Activated T-cell treated with anti-CD3 and anti-CD28 coated beads, Interleukin-2, amount 50 U/mL, for 24 hours (primary cell): Measurements from ENCODE around the gene ROCK1.
"Not testable (repeated sequence)": the region's sequence is repeated elsewhere in the genome, so short reads cannot be mapped to it uniquely, and the experiment has no call there.

Source experiments
- DNase-seq: peaks from one replicate; pipeline ENCODE4 v3.0.0-alpha.2; 2020
- H3K27ac Mint-ChIP-seq: 2 replicates; pipeline ENCODE4 v1.8.0; 2020; ENCODE audit warnings: mild to moderate bottlenecking, mixed read lengths
- H3K27me3 Mint-ChIP-seq: 2 replicates; pipeline ENCODE4 v1.8.0; 2020; ENCODE audit warnings: mixed read lengths
- H3K36me3 Mint-ChIP-seq: 2 replicates; pipeline ENCODE4 v1.8.0; 2020; ENCODE audit warnings: low read depth, mixed read lengths
- H3K4me1 Mint-ChIP-seq: 2 replicates; pipeline ENCODE4 v1.8.0; 2020; ENCODE audit warnings: low read depth, mixed read lengths
- H3K4me3 Mint-ChIP-seq: 2 replicates; pipeline ENCODE4 v1.8.0; 2020; ENCODE audit warnings: mild to moderate bottlenecking, moderate library complexity, mixed read lengths
- H3K9me3 Mint-ChIP-seq: 2 replicates; pipeline ENCODE4 v1.8.0; 2020; ENCODE audit warnings: mixed read lengths

Gene ROCK1

DNA sequence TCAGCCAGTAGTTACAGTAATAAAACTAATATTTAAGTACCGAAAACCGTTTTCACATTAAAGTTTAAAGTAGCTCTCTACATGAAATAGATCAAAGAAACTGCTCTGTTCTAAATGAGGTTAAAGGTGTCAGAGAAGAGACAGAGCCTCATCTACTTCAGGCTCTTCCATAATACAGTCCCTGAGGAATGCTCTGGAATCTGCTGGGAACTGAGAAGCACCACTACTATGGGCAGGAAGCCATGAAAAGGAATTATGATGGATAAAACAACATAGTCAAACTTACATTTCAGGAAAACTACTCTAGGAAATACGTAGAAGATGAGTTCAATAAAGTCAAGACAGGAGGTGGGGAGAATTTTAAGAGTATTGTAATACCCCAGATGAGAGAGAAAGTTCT lies 60.0 kb downstream of the ROCK1 start:
- H3K4me1 Mint-ChIP-seq = peaks cover 47% of the 10 kb centered on the region
- H3K36me3 Mint-ChIP-seq = peaks cover 23% of the 10 kb centered on the region
- no peaks in the 10 kb centered on the region for H3K27me3 Mint-ChIP-seq
- no peak for DNase-seq
- no peak overlapping the region for H3K4me3 Mint-ChIP-seq
- H3K27ac Mint-ChIP-seq = no peak overlapping the region
- H3K9me3 Mint-ChIP-seq = no peaks in the 10 kb centered on the region

DNA sequence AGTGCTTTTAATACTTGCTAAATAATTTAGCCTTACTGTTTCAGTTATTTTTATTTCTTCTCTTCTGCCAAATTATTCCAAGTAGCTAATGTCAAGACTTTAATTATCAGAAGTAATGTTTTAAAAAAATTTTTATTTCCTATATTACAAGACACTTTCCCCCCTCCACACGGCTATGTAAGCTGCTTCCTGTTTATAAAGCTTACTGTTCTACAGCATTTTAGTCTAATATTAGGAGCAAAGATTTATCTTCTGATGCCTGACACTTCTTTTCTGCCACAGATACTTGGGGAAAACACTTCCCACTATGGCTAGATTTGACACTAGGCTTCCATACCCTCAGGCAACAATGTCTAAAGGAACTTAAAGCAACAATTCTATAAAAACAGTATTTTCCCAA lies 62.3 kb downstream of the ROCK1 start:
- peak overlapping the region; percentile 59 for H3K27ac Mint-ChIP-seq
- no peak overlapping the region for H3K4me3 Mint-ChIP-seq
- H3K4me1 Mint-ChIP-seq = peaks cover 56% of the 10 kb centered on the region
- no peaks in the 10 kb centered on the region for H3K9me3 Mint-ChIP-seq
- no peak for DNase-seq
- peaks cover 42% of the 10 kb centered on the region for H3K36me3 Mint-ChIP-seq
- no peaks in the 10 kb centered on the region for H3K27me3 Mint-ChIP-seq

DNA sequence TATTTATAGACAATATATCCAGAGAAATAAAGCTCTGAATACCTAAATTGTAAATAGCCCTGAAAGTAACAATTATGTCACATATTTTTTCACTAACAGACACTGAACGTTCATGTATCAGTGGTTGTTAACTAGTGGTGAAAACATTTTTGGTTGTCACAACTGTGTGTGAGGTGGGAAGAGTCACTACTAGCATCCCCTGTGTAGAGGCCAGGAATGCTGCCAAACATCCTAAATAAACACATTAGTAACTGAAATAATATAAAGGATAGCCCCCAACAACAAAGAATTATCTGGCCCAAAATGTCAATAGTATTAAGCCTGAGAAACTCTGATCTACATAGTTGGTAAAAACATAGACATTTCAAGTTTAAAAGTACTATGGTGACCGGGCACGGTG lies 64.5 kb downstream of the ROCK1 start:
- H3K27ac Mint-ChIP-seq = no peak overlapping the region
- peaks cover 55% of the 10 kb centered on the region for H3K36me3 Mint-ChIP-seq
- H3K27me3 Mint-ChIP-seq = no peaks in the 10 kb centered on the region
- H3K4me1 Mint-ChIP-seq = peaks cover 50% of the 10 kb centered on the region
- DNase-seq = no peak
- no peak overlapping the region for H3K4me3 Mint-ChIP-seq
- no peaks in the 10 kb centered on the region for H3K9me3 Mint-ChIP-seq

DNA sequence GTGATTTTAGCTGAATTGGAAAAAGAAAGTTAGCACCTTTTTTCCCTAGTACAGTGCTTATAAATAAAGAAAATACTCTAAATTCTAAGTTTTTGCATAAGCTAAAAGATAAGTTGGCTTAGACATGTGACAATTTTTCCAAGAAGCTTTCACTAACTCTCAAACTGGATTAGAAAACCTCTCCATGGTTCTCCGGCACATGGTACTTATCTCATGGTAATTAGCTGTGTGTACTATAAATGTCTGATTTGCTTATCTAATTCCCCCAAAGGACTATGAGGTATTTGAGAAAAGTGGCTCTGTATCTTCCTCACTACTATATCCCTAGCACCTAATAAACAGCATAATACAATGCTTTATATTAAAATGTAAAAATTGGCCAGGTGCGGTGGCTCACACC lies 71.1 kb downstream of the ROCK1 start:
- Mint-ChIP-seq H3K4me3 (no peak overlapping the region), H3K27ac (no peak overlapping the region), H3K36me3 (peaks cover 72% of the 10 kb centered on the region), H3K9me3 (no peaks in the 10 kb centered on the region), H3K4me1 (peaks cover 10% of the 10 kb centered on the region), H3K27me3 (no peaks in the 10 kb centered on the region)
- DNase-seq = no peak

DNA sequence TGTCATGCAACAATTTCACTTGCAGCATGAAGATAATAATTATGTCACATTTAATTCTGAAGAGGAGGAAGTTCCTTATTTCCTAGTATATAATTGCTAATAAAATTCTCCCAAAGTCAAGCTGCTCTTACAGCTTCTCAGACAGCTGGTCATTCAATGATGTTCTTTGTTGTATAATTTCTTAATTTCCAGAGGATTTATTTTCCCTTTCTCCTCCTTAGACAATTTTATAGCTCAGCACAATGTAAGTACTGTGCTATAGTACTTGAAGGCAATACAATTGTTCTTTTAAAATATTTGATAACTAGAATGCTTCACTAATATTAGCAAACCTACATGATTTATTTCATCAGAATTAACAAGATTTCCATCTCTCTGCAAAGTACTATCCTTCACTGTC lies 73.4 kb downstream of the ROCK1 start:
- Mint-ChIP-seq H3K27ac (no peak overlapping the region), H3K9me3 (peaks cover 2% of the 10 kb centered on the region), H3K4me3 (no peak overlapping the region), H3K36me3 (peaks cover 72% of the 10 kb centered on the region), H3K27me3 (no peaks in the 10 kb centered on the region), H3K4me1 (peaks cover 2% of the 10 kb centered on the region)
- no peak for DNase-seq

DNA sequence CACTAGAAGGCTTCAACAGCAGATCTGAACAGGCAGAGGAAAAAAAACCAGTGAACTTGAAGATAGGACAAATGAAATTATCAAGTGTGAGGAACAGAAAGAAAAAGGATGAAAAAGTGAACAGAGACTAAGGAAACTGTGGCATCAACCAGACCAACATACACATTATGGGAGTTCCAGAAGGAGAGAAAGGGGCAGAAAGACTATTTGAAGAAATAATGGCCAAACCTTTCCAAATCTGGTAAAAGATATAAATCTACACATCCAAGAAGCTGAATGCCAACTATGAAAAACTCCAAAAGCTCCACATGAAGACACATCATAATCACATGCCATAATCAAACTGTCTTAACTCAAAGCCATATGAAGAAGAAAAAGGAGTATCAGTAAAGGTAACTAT lies 79.8 kb downstream of the ROCK1 start:
- H3K36me3 Mint-ChIP-seq = peaks cover 71% of the 10 kb centered on the region
- H3K27ac Mint-ChIP-seq = no peak overlapping the region
- H3K9me3 Mint-ChIP-seq = peaks cover 12% of the 10 kb centered on the region
- no peak overlapping the region for H3K4me3 Mint-ChIP-seq
- H3K27me3 Mint-ChIP-seq = no peaks in the 10 kb centered on the region
- H3K4me1 Mint-ChIP-seq = peaks cover 6% of the 10 kb centered on the region
- no peak for DNase-seq

DNA sequence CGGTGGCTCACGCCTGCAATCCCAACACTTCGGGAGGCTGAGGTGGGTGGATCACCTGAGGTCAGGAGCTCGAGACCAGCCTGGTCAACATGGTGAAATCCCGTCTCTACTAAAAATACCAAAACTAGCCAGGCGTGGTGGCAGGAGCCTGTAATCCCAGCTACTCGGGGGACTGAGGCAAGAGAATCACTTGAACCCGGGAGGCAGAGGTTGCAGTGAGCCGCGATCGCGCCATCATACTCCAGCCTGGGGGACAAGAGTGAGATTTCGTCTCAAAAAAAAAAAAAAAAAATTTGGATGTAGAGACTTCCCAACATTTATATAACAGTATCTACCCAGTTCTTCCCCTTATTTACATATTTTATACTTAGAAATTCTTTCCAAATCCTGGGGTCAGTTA lies 93.4 kb downstream of the ROCK1 start:
- H3K27me3 Mint-ChIP-seq, H3K4me3 Mint-ChIP-seq, H3K9me3 Mint-ChIP-seq, H3K4me1 Mint-ChIP-seq, DNase-seq, H3K27ac Mint-ChIP-seq: not testable (repeated sequence)
- peaks cover 83% of the 10 kb centered on the region for H3K36me3 Mint-ChIP-seq

DNA sequence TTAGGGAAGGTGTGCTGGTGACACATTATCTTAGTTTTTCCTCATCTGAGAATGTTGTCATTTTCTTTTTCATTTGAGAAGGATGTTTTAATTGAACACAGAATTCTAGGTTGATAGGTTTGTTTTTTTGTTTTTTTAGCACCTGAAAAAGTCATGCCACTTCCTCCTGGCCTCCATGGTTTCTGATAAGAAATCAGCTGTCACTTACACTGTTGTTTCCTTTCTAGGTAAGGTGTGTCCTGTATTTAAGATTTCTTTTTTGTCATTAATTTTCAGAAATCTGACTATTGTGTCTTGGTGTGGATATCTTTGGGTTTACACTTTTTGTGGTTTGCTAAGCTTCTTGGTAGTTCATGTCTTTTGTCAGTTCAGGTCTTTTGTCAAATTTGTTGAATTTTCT lies 99.3 kb downstream of the ROCK1 start:
- Mint-ChIP-seq H3K27ac (no peak overlapping the region), H3K27me3 (no peaks in the 10 kb centered on the region), H3K4me1 (peaks cover 2% of the 10 kb centered on the region), H3K36me3 (peaks cover 89% of the 10 kb centered on the region), H3K9me3 (peaks cover 11% of the 10 kb centered on the region), H3K4me3 (no peak overlapping the region)
- DNase-seq = no peak

DNA sequence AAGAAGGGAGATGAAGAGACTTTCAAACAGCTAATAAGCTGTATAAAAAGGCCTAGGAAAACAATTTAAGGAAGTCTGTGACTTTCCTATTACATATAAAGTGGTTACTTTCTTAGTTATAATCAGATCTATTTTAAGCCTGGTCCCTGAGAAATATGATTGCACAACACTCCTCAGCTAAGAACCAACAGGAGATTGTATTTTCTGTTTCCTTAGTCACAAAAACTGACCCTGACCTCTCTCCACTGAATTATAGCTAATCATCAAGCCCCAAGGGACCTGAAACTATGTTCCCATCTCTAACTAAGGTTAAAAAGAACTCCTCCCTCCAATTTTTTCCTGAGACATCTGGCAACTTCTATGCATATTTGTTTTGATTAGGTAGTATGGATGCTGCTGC lies 106.9 kb downstream of the ROCK1 start:
- no peaks in the 10 kb centered on the region for H3K9me3 Mint-ChIP-seq
- H3K4me3 Mint-ChIP-seq = no peak overlapping the region
- peaks cover 17% of the 10 kb centered on the region for H3K4me1 Mint-ChIP-seq
- H3K36me3 Mint-ChIP-seq = peaks cover 88% of the 10 kb centered on the region
- no peak for DNase-seq
- peak overlapping the region; percentile 29 for H3K27ac Mint-ChIP-seq
- H3K27me3 Mint-ChIP-seq = no peaks in the 10 kb centered on the region

DNA sequence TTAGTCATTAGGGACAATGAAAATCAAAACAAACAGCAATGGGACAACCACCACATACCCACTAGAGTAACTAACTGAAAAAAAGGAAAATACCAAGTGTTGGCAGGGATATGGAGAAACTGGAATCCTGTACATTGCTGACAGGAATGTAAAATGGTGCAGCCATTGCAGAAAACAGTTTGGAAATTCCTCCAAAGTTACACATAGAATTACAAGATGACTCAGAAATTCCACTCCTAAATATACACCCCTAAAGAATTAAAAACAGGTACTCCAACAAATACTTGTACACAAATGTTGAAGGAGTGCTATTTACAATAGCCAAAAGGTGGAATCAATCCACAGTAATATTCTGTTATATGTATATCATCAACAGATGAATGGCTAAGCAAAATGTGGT lies 110.9 kb downstream of the ROCK1 start:
- Mint-ChIP-seq H3K9me3 (no peaks in the 10 kb centered on the region), H3K4me3 (no peak overlapping the region), H3K36me3 (peaks cover 91% of the 10 kb centered on the region), H3K4me1 (peaks cover 36% of the 10 kb centered on the region), H3K27me3 (no peaks in the 10 kb centered on the region), H3K27ac (peak overlapping the region; percentile 44)
- no peak for DNase-seq

DNA sequence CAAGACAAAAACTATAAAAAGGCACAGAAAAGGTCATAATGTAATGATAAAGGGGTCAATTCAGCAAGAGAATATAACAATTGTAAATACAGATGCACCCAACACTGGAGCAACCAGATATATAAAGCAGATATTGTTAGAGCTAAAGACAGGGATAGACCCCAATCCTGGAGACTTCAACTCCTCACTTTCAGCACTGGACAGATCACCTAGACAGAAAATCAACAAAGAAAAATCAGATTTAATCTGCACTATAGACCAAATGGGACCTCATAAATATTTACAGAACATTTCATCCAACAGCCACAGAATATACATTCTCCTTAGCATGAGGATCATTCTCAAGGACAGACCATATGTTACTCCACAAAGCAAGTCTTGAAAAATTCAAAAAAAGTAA lies 114.2 kb downstream of the ROCK1 start:
- H3K27ac Mint-ChIP-seq = no peak overlapping the region
- peaks cover 34% of the 10 kb centered on the region for H3K4me1 Mint-ChIP-seq
- H3K36me3 Mint-ChIP-seq = peaks cover 81% of the 10 kb centered on the region
- DNase-seq = no peak
- H3K4me3 Mint-ChIP-seq = no peak overlapping the region
- no peaks in the 10 kb centered on the region for H3K27me3 Mint-ChIP-seq
- H3K9me3 Mint-ChIP-seq = no peaks in the 10 kb centered on the region

DNA sequence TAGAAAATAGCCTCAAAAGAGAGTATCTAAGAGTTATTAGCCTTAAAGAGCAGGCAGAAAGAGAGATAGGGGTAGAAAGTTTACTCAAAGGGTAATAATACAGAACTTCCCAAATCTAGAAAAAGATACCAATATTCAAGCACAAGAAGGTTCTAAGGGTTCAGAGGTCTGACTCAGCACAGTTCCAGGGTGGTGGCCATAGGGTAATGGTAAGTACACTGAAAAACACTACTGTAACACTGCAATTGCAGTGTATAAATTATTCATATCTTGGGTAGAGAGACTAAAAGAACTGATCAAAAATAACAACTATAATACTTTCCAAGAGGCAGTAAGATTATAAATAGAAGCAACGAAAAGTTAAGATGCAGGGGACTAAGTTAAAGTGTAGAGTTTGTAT lies 115.2 kb downstream of the ROCK1 start:
- no peaks in the 10 kb centered on the region for H3K9me3 Mint-ChIP-seq
- no peak overlapping the region for H3K4me3 Mint-ChIP-seq
- H3K27me3 Mint-ChIP-seq = no peaks in the 10 kb centered on the region
- peaks cover 79% of the 10 kb centered on the region for H3K36me3 Mint-ChIP-seq
- peaks cover 32% of the 10 kb centered on the region for H3K4me1 Mint-ChIP-seq
- DNase-seq = no peak
- peak overlapping the region; percentile 39 for H3K27ac Mint-ChIP-seq

DNA sequence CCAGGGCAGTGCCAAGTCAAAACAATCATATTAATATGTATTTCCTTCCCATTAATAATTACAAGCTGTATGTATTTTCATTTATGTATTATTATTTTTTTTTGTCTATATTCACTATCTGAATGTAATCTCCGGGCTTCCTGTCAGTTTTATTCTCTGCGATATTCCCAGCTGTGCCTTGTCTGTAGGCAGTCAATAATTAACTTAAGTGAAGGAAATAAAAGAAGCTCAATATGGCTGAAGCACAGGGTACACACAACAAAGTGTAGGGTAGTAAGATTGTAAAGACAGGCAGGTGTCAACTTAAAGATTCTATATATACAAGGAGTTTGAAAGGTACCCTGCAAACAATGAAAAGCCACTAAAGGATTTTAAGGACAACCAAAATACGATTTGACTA lies 122.9 kb downstream of the ROCK1 start:
- H3K27ac Mint-ChIP-seq = no peak overlapping the region
- no peak overlapping the region for H3K4me3 Mint-ChIP-seq
- no peaks in the 10 kb centered on the region for H3K27me3 Mint-ChIP-seq
- H3K4me1 Mint-ChIP-seq = no peaks in the 10 kb centered on the region
- no peaks in the 10 kb centered on the region for H3K9me3 Mint-ChIP-seq
- DNase-seq = no peak
- H3K36me3 Mint-ChIP-seq = peaks cover 81% of the 10 kb centered on the region

DNA sequence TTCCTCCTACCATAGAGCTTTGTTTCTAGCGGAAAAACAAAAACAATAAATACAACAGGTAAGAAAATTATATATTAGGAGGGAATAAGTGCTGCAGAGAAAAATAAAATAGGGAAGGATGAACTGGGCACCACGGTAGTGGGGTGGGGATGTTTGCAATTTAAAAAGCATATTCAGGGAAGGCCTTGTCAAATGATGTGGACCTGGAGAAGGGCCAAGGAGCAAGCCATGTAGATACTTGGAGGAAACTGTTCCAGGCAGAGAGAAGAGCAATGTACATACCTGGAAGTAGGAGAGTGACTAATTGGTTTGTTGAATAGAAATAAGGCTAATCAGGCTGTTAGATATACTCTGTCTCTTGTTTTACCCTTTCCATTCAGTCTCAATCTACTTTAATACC lies 136.5 kb downstream of the ROCK1 start:
- Mint-ChIP-seq H3K4me1 (no peaks in the 10 kb centered on the region), H3K27me3 (no peaks in the 10 kb centered on the region), H3K27ac (no peak overlapping the region), H3K9me3 (no peaks in the 10 kb centered on the region), H3K4me3 (no peak overlapping the region), H3K36me3 (peaks cover 85% of the 10 kb centered on the region)
- no peak for DNase-seq

DNA sequence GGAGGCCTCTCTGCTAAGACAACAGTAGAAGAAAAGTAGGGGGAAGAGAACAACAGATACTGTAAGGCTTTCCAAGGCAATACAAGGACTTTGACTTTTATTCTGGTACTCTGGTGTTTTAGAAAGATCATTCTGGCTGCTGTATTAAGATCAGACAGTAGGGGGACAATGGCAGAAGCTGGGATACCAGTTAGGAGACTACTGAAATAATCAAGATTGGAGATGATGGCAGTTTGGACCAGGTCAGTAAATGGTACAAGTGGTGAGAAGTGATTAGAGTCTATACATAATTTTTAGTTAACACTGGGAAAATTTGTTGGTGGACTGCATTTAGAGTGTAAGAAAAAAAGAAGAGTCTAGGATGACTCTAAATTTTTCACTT lies 139.7 kb downstream of the ROCK1 start:
- peak overlapping the region; percentile 16 for H3K27ac Mint-ChIP-seq
- H3K27me3 Mint-ChIP-seq = no peaks in the 10 kb centered on the region
- no peaks in the 10 kb centered on the region for H3K4me1 Mint-ChIP-seq
- no peak for DNase-seq
- no peaks in the 10 kb centered on the region for H3K9me3 Mint-ChIP-seq
- H3K36me3 Mint-ChIP-seq = peaks cover 85% of the 10 kb centered on the region
- H3K4me3 Mint-ChIP-seq = no peak overlapping the region

DNA sequence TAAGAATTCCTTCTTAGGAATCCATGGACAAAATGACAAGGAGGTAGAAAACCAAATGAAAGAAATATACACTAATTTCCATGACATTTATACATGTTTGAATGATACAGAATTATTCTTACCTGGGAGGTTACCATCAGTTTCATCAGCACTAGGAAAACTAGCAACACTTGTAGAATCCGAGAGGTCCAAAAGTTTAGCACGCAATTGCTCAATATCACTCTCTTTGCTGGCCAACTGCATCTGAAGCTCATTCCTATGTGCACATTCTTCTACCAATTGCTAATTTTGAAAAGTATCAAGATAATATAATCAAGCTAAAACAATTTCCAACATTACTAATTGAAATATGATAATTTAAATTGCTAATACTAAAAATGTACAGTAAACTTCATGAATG lies 144.8 kb downstream of the ROCK1 start:
- no peaks in the 10 kb centered on the region for H3K9me3 Mint-ChIP-seq
- DNase-seq = no peak
- H3K36me3 Mint-ChIP-seq = peaks cover 83% of the 10 kb centered on the region
- no peaks in the 10 kb centered on the region for H3K27me3 Mint-ChIP-seq
- H3K4me3 Mint-ChIP-seq = no peak overlapping the region
- no peaks in the 10 kb centered on the region for H3K4me1 Mint-ChIP-seq
- H3K27ac Mint-ChIP-seq = no peak overlapping the region
